ENCODE results near the gene SORBS1.

SORBS1 gene

GRCh38 chr10:95539560-95540284 is 21.4 kb downstream of the SORBS1 start:
- no peak for DNase-seq (ENCODE audit: low read depth)

DNA sequence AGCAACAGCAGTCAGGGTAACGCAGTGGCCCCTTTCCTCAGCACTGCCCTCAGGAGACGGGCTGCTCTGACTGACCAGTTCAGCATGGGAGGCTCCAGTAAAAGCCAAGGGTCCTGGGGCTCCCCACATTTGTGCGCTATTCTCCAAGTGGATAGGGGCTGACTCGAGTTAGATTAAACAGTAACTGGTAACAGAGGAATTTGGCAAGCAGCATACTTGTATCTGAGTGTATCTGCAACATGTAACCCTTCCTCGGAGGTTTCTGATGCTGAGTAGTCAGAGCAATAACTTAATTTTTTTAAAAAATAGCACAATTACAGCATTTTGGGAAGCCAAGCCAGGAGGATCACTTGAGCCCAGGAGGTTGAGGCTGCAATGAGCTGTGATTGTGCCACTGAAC is 22.8 kb downstream of the SORBS1 start:
- DNase-seq (ENCODE audit: low read depth) = no peak

DNA sequence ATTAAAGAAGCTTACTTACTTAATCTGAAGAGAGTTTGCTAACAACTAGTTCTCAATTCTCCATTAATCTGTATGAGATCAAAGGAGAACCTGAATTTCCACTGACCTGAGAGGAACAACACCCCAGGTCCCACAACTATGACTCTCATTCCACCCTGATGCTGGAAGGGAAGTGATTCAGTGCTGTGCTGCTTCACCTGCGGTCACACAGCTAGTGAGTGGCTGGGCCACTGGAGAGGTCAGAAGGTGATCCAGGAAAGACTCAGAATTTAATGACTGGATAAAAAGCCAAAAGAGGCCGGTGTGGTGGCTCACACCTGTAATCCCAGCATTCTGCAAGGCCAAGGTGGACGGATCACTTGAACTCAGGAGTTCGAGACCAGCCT is 23.6 kb downstream of the SORBS1 start:
- no peak for DNase-seq (ENCODE audit: low read depth)

GRCh38 chr10:95536894-95537541 is 24.2 kb downstream of the SORBS1 start:
- no peak for DNase-seq (ENCODE audit: low read depth)

- no peak for DNase-seq (ENCODE audit: low read depth)
Observed at GRCh38 chr10:95536017-95536416, 25.2 kb downstream of the SORBS1 start.

- no peak for DNase-seq (ENCODE audit: low read depth)
Observed at GRCh38 chr10:95535526-95535925, 25.6 kb downstream of the SORBS1 start.

DNA sequence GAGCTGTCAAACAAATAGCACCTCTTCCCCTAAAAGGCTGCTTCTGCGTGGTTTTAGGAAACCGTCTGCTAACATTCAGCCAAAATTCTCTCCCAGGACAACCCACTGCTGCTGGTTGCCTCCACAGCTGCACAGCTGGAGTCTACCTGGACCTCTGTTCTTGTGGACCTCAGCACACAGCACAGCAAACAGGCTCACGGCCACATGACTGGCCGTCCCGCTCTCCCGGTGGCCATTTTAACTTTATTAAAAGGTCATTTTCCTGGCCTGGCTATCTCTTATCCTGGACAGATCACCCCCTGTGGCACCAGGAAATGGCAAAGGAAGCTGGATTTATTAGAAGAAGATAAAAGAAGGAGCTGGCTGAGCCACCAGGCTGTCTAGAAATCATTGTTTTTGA is 27.6 kb downstream of the SORBS1 start:
- no peak for DNase-seq (ENCODE audit: low read depth)

DNA sequence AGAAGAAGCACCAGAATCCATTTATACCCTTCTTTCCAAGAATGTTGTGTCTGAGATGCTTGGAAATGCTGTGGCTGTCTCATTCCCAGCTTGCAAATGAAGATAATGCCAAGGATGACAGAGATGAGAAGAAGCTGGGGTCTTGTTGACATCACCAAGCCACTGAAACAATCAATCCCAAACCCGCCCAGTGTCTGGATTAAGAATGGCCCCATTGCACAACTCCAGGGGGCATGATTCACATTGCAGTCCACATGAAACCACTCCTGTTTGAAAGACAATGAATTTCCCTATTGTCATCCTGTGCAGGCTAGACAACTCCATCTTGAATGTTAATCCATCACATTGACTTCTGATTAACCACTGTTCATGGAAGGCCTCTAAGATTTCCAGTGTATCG is 28.6 kb downstream of the SORBS1 start:
- DNase-seq (ENCODE audit: low read depth) = no peak

DNA sequence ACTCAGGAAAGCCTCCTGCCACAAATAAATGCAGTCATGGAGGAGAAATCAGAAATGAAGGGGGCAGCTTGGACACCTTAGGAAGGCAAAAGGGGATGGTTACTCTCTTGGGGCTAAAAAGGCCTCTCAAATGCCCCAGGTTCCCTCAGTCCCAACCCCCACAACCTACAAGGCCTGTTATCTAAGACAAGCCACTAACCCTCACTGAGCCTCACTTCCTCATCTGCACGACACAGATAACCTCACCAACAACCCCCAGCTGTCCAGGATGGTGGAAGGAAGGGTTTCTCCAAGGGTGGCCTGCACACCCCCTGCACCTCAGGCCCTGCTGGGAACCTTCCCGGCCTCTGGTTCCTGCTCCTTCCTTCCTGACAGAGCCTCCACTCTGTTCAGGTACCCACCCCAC is 29.2 kb downstream of the SORBS1 start:
- no peak for DNase-seq (ENCODE audit: low read depth)

DNA sequence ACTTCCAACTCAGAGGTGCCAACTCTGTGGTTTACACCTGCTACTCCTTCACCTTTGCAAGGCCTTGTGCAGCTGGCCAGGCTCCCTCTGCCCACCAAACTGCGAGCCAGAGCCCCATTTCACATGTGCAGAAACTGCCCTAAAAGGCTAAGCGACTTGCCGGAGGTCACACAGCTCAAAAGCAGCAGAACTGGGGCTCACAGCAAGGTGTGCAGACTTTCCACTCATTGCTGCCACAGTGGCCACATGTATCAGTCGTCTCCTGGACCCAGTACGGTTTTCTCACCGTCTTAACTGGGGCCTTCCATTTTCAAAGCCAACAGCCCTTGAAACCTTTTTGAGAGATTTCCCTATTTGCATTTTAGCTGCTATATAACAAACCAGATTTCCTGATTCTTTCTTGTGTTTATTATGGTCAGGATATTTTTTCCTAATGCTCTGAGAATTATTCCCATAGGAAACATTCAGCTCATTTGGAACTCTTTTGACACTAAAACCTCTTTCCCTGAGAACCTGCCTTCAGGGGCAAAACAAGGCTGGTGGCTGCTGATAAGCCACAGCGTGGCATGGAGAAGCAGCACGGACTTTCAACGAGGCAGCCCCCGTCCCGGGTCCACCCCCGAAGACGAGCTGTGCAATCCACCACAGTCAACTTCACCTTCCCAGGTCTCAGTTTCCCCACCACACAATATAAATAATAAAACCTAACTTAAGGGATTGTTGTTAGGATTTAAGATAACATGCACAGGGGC is 29.9 kb downstream of the SORBS1 start:
- no peak for DNase-seq (ENCODE audit: low read depth)

- no peak for DNase-seq (ENCODE audit: low read depth)
Observed at GRCh38 chr10:95530561-95530960, 30.6 kb downstream of the SORBS1 start.

GRCh38 chr10:95530029-95530428 is 31.1 kb downstream of the SORBS1 start:
- DNase-seq (ENCODE audit: low read depth) = no peak

GRCh38 chr10:95526044-95526443 is 35.1 kb downstream of the SORBS1 start:
- no peak for DNase-seq (ENCODE audit: low read depth)

DNA sequence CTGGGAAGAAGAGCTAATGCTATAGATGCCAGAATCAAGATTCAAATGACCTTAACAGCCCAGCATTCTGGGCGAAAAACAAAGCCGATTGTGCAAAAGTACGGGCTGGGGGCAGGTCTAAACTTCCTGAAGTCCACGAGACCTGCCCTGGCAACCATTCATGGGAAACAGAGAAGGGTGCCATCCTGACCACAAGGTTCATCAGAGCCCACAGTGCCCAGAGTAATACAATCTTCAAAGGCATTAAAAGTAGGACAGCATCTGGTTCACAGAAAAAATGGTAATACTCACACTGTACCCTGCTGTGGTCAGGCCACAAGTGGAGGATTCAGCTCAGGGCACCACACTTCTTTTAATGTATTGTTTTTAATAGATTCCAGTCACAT is 36.1 kb downstream of the SORBS1 start:
- no peak for DNase-seq (ENCODE audit: low read depth)

GRCh38 chr10:95524358-95525032 is 36.7 kb downstream of the SORBS1 start:
- no peak for DNase-seq (ENCODE audit: low read depth)

GRCh38 chr10:95522117-95522516 is 39.1 kb downstream of the SORBS1 start:
- no peak for DNase-seq (ENCODE audit: low read depth)

DNA sequence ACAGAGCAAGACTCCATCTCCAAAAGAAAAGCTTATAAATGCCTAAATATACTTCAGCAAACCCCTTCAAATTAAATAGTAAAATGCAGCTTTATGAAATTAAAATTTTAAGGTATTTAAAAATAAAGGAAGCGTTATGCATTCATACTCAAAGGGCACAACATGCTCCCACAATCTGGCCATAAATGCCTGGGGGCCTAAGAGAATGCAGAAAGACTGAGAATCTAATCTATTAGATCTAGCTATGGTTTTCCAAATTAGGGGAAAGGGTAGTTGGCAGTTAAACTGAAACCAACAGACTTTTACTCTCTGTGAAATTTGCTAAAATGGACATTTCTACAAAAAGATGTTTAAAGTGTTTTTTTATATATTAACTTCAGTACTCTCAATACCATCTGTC is 40.6 kb downstream of the SORBS1 start:
- DNase-seq (ENCODE audit: low read depth) = no peak

DNA sequence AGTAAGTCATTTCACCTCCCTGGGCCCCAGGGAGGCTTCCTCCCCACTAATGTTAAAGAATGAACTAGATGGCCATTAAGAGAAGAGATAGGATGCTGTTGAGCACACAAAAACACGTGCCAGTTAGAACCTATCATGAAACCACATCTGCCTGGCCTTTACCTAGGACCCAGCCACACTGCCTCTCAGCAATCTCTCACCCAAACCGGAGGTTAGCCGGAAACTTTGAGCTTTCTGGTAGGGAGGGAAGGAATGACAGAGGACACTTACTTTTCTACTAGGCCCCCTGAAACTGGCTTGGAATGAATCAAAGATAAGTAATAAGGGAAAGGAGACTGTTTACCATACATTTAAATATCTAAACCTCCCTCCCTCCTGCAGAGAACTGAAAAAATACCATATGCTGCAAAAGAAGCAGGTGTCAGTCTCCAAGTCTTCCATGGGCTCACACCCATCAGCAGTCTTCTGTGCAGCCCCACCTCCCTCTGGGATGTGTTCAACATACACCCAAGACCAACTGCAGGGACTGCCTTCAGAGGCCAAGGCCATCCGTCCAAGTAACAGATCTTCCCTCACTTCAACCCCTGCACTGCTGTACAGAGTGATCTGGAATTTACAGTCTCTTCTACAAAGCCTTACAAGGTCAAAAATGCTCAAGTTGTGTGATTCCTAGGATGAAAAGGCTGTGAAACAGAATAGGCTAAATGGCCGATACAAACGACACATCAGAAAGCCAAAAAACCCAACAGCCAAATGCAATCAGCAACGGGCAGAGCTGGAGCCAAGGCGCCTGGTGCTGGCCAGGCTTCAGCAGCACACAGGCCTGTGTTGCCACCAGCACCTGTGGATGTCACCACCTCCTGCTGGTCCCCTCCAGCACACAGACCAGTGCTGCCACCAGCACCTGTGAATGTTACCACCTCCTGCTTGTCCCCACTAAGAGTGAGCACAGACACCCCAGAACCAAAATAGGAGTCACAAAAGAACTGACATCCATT is 42.4 kb downstream of the SORBS1 start:
- DNase-seq (ENCODE audit: low read depth) = no peak

- DNase-seq (ENCODE audit: low read depth) = no peak
Observed at GRCh38 chr10:95517536-95518454, 43.4 kb downstream of the SORBS1 start.

DNA sequence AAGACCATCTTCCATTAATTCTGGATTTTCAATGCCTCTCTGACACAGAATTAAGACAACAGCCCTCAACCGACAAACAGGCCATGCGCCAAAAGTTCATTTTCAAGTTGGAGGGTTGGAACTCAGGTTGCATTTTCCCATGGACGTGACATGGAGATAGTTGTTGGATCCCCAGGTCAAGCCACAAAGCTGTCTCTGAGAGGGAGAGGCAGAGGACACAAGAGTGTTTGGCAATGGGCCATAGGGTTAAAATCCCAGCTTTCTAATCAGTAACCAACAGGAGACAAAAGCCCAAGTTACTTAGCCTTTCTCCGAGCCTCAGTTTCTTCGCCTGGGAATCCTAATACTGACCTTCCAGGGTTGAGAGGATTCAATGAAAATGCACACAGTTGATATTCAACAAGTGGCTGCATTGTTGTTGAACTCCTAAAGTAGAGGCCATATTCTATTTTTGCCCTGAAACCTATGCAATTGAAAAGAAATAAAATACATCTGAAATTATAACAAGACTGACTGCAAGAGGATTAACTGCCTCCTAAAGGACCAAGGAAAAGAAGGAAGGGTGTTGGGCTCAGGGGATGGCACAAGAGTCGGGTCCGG is 44.3 kb downstream of the SORBS1 start:
- no peak for DNase-seq (ENCODE audit: low read depth)
